ENCODE results near the gene GRIP2.
A peak's percentile ranks its signal among the peaks of the same experiment; 100 is the strongest.

The GRIP2 gene

DNA sequence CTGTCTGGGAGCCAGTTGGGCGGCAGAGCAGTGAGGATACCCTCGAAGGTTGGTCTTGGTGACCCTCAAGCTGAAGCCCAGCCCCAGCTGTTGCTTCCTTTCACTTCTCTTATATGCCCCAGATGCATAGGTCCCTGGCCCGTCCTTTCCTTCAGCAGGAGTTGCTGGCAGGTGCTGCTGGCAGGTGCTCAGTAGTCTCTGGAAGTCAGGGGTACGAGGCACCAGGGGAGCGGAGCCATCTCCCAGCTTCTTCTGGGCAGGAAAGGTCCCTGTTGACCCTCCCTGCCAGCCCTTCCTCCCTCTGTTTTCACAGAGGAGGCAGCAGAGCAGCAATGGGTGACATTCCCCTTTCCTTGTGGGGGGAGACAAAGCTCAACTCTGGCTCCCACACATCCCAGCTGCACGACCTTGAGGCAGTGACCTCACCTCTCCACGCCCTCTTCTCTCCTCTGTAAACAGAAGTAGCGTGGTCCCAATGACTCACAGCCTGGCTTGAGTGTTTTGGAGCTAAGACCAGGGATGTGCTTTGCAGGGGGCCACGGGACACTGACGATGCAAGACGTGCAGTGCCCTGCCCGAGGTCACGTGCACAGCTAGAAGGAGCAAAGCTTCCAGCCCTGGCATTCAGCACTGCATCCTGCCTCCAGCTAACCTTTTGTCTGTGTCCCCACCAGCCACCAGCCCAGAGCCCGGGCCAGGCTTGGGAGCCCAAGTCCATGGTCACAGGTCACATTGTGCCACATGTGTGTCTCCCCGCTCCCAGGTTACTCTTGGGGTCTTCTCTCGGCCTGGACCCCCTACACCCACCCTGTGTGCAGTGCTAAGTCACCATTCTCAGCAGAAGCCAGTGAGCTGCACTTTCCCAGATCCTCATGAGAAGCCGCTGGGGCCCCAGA is 88.0 kb downstream of the GRIP2 start:
- DNase-seq (ENCODE audit: low spot score): no peak

- DNase-seq (ENCODE audit: low spot score): no peak
Measured at GRCh38 chr3:14450922-14451606, 89.1 kb downstream of the GRIP2 start.

DNA sequence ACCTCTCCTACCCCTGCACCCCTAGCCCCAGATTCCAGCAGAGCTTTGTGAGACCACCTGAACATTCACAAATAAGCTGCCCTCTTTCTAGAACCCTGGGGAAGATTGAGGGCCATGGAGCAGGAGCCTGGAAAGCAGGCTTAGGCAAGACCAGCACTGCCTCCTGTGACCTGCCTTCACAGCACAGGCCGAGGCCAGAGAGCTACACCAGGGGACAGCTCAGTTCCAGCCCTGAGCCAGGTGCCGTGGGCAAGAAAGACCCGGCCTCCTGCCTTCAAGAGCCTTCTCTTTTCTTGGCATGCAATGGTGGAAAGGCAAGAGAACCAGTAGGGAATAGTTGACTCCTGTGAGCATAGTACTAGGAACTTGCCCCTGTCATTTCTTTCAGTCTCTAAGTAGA is 89.6 kb downstream of the GRIP2 start:
- no peak for DNase-seq (ENCODE audit: low spot score)

DNA sequence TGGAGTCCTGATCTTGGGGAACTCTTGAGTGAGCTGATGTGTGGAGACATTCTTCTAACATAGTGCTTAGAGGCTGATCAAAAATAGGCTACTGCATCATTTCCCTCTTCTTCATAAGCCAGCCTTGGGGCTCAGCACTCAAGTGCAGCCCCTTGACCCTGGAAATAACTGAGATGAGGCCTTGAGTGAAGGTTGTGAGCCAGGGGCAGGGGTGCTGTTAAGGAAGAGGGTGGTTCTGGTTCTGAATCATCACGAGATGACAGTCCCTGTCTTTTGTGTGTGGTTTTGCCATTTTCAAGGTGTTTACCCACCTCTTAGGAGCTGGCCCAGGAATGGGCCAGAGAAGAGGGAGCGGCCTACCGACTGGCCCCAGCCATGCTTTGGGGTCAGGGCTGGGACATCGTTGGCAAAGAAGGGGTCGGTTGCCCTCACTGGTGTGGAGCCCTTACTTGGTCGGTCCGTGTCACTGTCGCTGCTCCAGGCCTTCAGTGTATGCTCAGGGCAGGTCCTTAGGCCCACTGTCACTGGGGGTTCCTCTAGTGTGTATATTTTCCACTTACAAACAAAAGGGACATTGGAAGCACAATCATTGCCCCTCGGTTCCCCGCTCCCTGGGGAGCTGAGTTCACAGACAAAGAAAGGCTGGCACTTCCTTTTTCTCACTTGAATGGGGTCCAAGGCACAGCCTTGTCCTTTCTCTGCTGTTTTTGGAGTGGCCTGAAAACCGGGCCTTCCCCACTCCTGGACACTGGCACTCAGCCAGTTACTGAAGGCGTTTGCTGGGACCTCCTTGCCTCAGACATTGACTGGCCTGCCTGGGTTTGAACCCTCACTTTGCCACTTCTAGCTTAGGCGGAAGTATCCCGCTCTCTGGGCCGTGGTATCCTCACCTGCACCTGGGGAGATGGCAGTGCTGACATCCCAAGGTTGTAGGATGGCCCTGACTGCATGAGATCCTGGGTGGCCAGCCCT is 91.1 kb downstream of the GRIP2 start:
- no peak for DNase-seq (ENCODE audit: low spot score)

- DNase-seq (ENCODE audit: low spot score): no peak
Measured at GRCh38 chr3:14448063-14448462, 92.1 kb downstream of the GRIP2 start.

GRCh38 chr3:14446988-14447570 is 93.1 kb downstream of the GRIP2 start:
- DNase-seq (ENCODE audit: low spot score): no peak

GRCh38 chr3:14445773-14446172 is 94.4 kb downstream of the GRIP2 start:
- DNase-seq (ENCODE audit: low spot score): no peak

DNA sequence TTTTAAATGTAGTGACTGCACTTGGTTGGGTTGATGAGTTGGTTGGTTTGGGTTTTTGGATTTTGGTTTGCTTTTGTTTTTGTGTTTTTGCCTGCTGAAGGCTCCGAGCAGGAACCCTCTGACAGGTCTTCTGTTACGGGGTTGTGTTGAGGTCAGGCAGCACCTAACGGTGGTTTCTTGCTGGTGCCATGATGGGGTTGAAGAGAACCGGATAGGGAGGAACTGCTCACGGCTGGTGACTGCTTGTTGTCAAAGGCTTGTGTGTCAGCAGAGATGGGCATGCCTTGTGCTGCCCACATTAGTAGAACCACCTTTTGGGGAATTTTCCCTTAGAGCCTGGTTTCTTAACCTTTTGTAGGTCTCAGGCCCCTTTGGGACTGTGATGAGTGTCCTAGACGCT is 95.8 kb downstream of the GRIP2 start:
- no peak for DNase-seq (ENCODE audit: low spot score)

GRCh38 chr3:14441920-14442300 is 98.2 kb downstream of the GRIP2 start:
- no peak for DNase-seq (ENCODE audit: low spot score)

DNA sequence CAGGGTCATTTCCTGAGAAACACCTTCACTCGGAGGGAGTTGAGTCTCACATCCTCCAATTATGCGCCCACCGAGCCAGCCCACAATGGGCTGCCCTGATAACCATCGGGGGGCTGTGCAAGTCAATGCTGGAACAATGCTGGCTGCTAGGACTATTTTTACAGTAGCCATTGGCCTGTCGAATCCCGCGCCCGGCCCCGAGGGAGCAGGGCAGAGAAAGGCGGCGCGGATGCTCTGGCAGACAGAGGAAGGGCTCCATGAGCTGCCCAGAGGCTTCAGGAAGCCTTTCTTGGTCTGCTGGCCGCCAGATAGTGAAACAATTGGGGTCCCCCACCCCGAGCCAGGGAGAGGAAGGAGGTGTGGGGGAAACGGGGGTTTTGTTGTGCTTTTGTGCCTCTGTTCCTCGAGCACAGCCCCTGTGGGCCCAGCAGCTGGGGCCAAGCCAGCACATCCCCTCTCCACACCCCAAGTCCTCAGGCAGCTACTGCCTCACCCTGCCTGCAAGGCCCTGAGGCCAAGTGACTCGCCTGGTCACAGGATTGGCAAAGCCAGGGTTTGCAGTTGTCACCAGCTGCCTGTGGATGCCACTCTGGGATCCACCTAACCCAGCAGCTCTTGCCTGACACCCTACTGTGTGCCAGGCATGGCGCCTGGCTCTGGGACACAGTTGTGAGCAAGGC is 98.8 kb downstream of the GRIP2 start:
- no peak for DNase-seq (ENCODE audit: low spot score)

DNA sequence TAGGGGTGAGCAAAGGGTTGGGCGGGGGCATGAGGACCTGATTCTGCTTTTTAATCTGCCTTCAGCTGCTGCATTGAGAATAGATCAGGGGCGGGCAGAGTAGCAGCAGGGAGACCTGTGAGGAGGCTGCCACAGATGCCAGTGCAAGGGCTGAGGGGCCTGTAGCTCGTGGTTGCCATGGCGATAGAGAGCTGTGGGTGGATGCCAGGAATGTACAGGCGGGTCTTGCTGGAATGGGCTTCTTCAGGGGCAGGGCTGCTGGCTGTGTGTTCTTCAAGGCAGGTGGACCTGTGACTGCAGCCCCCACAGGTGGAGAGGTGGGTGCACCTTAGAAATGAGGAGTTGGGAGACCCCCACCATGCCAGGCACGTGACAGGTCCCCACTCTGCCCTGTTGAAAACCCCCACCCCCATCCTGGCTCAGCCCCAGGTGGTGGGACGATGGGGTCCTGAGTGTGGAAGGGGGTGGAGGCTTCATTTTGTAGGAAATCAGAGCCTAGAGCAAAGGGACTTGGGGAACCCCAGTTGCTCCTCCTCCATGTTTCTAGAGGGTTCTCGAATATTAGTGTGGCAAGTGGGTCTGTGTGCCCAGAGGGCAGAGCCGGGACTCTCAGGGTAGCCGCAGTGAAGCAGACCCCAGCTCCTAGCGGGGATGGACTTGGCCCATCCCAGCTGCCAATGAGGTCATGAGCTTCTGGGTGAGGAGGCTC is 99.5 kb downstream of the GRIP2 start:
- DNase-seq (ENCODE audit: low spot score): peak; percentile 75

DNA sequence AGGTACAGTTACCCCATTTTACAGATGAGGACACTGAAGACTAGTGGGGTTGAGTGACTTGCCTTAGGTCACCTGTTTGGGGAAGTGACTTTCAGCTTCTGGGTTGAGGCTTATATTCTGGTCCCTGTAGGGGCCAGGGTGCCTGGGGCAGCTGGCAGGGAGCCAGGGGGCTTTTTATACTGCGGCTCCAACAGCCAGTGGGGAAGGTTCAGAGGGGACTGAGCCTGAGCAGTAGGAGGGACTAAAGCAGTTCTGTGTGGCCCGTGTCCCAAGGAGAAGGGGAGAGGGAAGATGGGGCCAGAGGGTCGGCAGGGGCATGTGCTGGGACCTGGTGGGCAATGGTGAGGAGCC is 100.0 kb downstream of the GRIP2 start:
- DNase-seq (ENCODE audit: low spot score): no peak

DNA sequence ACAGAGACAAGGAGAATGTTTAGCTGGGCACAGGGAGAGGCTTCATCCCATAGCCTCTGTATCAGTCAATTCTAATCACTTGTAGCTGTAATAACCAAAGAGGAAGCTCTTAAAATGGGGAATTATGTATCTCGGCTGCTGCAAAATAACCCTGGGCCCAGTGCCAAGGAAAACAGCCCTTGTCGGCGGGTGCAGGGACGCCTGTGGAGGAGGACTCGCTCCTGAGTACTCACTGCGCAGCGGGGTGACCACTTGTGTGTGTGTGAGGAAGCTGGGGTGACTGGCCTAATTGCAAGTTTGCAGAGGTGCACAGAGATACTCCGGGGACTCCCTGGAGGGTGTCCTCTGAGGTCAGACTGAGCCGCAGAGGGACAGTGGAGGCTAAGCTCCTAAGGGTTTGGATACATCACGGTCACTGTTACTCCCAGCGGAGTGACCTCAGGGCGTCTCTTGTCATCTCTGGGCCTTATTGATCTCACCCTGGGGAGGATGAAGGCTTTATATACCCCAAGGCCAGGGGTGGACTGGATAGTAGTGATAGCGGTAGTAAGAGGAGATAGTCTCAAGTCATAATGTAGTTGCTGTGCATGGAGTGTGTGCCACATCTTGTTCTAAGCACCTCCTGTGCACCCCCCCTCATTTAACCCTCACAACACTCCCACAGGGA is 100.5 kb downstream of the GRIP2 start:
- DNase-seq (ENCODE audit: low spot score): no peak
